ENCODE data around the gene C4orf50.

GRCh38 chr4:5887011-5887360 is 131.2 kb downstream of the C4orf50 start:
- TF ChIP-seq POLR2AphosphoS5 (IDR thresholded peaks at IDR 0.05) (no peak), CTCF (IDR thresholded peaks at IDR 0.05; ENCODE audit: poor library complexity, severe bottlenecking) (no peak), EZH2 (IDR thresholded peaks at IDR 0.05; ENCODE audit: borderline replicate concordance, insufficient read depth, low read length, poor library complexity, severe bottlenecking) (no peak), REST (IDR thresholded peaks at IDR 0.05; ENCODE audit: borderline replicate concordance) (no peak), EP300 (conservative IDR thresholded peaks at IDR 0.05; ENCODE audit: poor library complexity, severe bottlenecking) (no peak), SMC3 (conservative IDR thresholded peaks at IDR 0.05; ENCODE audit: poor library complexity) (no peak), MXI1 (conservative IDR thresholded peaks at IDR 0.05; ENCODE audit: poor library complexity, severe bottlenecking) (no peak)
